Measurements from ENCODE around the gene ZNF346. TPM values are rescaled to one million over a fixed set of nuclear protein-coding genes. Genes with fewer than 3 reads are reported as not detected.
A peak's percentile ranks its signal among the peaks of the same experiment; 100 is the strongest.

Gene ZNF346
- total RNA-seq, 1 donor = 19.2 TPM

- Histone ChIP-seq H3K36me3 (ENCODE audit: insufficient read depth, low read length) (no peaks in the 10 kb centered on the region), H3K27ac (ENCODE audit: low read depth, low read length) (no peak overlapping the region), H3K79me2 (ENCODE audit: insufficient read depth, low read length) (no peaks in the 10 kb centered on the region), H3K4me2 (ENCODE audit: insufficient read depth, low read length) (no peak overlapping the region), H3K4me3 (ENCODE audit: insufficient read depth, low read length) (no peak overlapping the region), H3K27me3 (ENCODE audit: insufficient read depth, low read length) (no peaks in the 10 kb centered on the region), H3K4me1 (ENCODE audit: insufficient read depth, low read length) (no peaks in the 10 kb centered on the region), H2AFZ (ENCODE audit: low read length) (no peak overlapping the region), H4K20me1 (ENCODE audit: insufficient read depth, low read length) (no peaks in the 10 kb centered on the region), H3K9me3 (ENCODE audit: low read depth, low read length) (no peaks in the 10 kb centered on the region)
- peak; percentile 87 for DNase-seq (ENCODE audit: insufficient read length, low spot score, missing footprints)
- no peak for TF ChIP-seq CTCF (IDR thresholded peaks at IDR 0.05; ENCODE audit: extremely low read depth, low read depth, low read length)
Observed at GRCh38 chr5:177096162-177097015, 73.9 kb downstream of the ZNF346 start.

- H2AFZ ChIP-seq (ENCODE audit: low read length) = no peak overlapping the region
- H3K36me3 ChIP-seq (ENCODE audit: insufficient read depth, low read length) = no peaks in the 10 kb centered on the region
- H3K27ac ChIP-seq (ENCODE audit: low read depth, low read length) = no peak overlapping the region
Observed at GRCh38 chr5:177097016-177097985, 74.8 kb downstream of the ZNF346 start.

GRCh38 chr5:177098120-177098469, 75.6 kb downstream of the ZNF346 start:
- no peaks in the 10 kb centered on the region for H3K36me3 ChIP-seq (ENCODE audit: insufficient read depth, low read length)
- H3K4me1 ChIP-seq (ENCODE audit: insufficient read depth, low read length) = no peaks in the 10 kb centered on the region
- H3K4me2 ChIP-seq (ENCODE audit: insufficient read depth, low read length) = no peak overlapping the region
- no peak overlapping the region for H3K27ac ChIP-seq (ENCODE audit: low read depth, low read length)
- no peaks in the 10 kb centered on the region for H3K9me3 ChIP-seq (ENCODE audit: low read depth, low read length)
- no peaks in the 10 kb centered on the region for H3K79me2 ChIP-seq (ENCODE audit: insufficient read depth, low read length)
- no peak overlapping the region for H2AFZ ChIP-seq (ENCODE audit: low read length)
- peak; percentile 55 for DNase-seq (ENCODE audit: insufficient read length, low spot score, missing footprints)
- no peaks in the 10 kb centered on the region for H3K27me3 ChIP-seq (ENCODE audit: insufficient read depth, low read length)
- H4K20me1 ChIP-seq (ENCODE audit: insufficient read depth, low read length) = no peaks in the 10 kb centered on the region
- no peak overlapping the region for H3K4me3 ChIP-seq (ENCODE audit: insufficient read depth, low read length)
- TF ChIP-seq CTCF (IDR thresholded peaks at IDR 0.05; ENCODE audit: extremely low read depth, low read depth, low read length) = no peak

More at GRCh38 chr5:177097016-177097985, 74.8 kb downstream of the ZNF346 start:
- Histone ChIP-seq H3K27me3 (ENCODE audit: insufficient read depth, low read length) (no peaks in the 10 kb centered on the region), H3K4me2 (ENCODE audit: insufficient read depth, low read length) (no peak overlapping the region), H3K79me2 (ENCODE audit: insufficient read depth, low read length) (no peaks in the 10 kb centered on the region), H4K20me1 (ENCODE audit: insufficient read depth, low read length) (no peaks in the 10 kb centered on the region), H3K4me3 (ENCODE audit: insufficient read depth, low read length) (no peak overlapping the region), H3K9me3 (ENCODE audit: low read depth, low read length) (no peaks in the 10 kb centered on the region), H3K4me1 (ENCODE audit: insufficient read depth, low read length) (no peaks in the 10 kb centered on the region)
- no peak for TF ChIP-seq CTCF (IDR thresholded peaks at IDR 0.05; ENCODE audit: extremely low read depth, low read depth, low read length)
- DNase-seq (ENCODE audit: insufficient read length, low spot score, missing footprints) = peak; percentile 73
